CD4-positive, alpha-beta T cell treated with Interleukin-17A for 4 hours (primary cell): ENCODE results near the gene FHIP2A.
"Not testable (repeated sequence)": the region's sequence is repeated elsewhere in the genome, so short reads cannot be mapped to it uniquely, and the experiment has no call there.

Experiments used
- DNase-seq: peaks from one replicate; pipeline ENCODE4 v3.0.0-alpha.2; 2020; ENCODE audit warnings: mixed read lengths

Gene FHIP2A

DNA sequence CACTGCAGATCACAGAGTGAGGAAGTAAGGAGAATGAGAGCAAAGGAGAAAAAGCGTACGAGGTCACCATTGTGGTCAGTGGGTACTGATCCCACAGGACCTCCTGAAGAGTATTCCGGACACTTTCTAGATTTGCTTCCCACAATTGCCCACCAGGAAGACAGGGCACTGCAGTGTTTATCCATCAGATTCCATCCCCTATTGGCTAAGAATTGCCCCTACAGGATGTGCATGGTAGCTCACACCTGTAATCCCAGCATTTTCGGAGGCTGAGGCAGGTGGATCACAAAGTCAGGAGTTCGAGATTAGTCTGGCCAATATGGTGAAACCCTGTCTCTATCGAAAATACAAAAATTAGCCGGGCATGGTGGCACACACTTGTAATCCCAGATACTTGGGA lies 5.3 kb upstream of the FHIP2A start:
- no peak for DNase-seq

DNA sequence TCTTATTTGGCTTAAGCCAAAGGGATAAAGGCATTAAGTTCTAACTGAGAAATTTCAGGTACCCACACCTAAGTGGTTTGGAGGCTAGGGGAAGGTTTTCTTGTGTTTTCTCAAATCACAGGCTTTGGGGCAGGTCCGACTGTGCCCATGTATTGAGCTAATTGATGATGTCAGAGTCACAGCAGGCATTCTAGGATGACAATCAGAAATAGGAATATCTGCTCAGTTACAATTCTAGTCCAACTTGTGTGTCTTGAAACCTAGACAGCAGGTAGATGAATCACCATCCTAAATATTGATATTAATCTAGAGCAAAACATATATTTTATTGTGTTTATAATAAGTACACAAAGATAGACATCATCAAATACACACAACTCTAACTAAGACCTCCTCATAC lies 2.3 kb upstream of the FHIP2A start:
- DNase-seq, result no peak

GRCh38 chr10:114821915-114822443 lies 399 bp downstream of the FHIP2A start:
- no peak for DNase-seq

DNA sequence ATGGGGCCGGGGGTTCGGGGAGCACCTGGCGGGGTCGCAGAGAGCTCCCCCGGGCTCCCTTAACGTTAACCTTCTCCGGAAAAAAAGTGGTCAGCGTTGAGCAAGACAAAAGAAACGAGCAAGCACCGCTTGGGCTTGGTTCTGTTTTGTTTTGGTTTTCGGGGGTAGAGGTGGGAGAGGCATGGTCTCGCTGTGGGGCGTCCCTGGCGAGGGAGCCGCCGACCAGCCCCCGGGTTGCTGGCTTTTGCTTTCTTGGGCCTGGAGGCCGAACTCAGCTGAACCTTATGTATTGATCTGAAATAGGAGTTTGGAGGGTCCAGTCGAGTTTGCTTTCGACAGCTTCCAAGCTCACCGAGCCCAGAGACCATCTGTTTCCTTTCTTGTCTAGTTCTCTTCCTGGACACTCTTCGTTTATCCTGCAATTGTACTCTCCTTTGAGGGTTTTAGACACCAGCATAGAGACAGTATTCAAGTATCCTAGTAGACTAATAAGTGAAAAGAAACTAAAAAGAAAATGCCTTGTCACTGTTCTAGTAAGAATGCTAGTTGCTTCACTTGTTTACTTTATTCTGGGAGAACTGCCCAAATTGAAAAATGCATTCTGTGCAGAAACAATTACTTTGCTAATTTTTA lies 980 bp downstream of the FHIP2A start:
- peak; percentile 38 for DNase-seq

DNA sequence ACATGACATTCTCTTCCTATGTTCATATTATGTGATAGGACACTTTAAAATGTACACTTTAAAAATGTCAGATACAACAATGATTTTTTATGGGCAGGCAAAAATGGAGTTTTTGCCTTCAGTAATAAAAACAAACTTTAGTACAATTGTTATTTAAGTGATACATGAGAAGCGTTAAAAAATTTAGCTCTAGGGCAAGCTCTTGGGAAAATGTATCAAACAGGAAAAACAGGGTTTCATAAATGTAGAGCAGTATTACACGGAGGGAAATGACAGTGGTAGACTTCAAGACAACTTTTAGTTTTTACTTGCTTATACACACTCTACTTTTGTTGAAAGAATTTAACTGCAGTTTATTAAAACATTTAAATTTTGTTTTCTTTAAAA lies 1.5 kb downstream of the FHIP2A start:
- DNase-seq, result no peak

DNA sequence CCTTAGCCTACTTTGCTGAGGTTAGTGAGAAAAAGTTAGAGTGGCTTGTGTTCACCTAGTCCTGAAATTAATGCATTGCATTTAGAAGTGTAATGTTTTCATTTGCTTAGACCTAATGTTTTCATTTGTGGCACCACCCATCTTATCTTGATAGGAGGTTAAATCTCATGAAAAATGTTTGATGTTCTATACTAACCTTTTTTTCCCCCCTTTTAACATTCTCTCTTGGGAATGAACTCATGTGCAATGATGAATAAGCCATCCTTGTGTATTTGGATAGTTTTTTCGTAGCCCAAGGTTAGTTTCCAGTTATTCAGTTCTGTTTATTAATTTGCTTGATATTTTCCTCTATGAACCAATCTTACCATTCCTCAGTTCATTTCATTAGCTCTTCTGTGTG lies 2.8 kb downstream of the FHIP2A start:
- no peak for DNase-seq

GRCh38 chr10:114825513-114826253 lies 4.1 kb downstream of the FHIP2A start:
- DNase-seq, result no peak

DNA sequence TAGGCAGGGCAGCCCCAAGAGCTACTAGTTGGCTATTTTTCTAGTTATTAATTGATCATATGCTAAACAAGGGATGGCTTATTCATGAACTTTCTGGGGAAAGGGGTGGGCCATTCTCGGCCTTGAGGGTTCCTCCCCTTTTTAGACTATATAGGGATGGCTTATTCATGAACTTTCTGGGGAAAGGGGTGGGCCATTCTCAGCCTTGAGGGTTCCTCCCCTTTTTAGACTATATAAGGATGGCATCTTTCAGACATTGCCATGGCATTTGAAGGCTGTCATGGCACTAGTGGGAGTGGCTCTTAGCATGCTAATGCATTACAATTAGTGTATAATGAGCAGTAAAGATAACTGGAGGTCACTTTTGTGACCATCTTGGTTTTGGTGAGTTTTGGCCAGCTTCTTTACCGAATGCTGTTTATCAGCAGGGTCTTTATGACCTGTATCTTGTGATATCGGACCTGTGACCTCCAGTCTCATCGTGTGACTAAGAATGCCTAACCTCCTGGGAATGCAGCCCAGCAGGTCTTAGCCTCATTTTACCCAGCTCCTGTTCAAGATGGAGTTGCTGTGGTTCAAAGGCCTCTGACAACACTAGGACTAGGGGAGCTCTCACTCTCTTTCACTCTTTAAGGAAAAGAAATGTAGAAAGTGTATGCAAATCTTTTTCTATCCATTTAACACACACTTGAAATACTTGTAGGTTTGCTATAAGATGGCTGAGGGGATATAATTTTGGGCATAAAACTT lies 7.8 kb downstream of the FHIP2A start:
- no peak for DNase-seq

GRCh38 chr10:114831186-114831867 lies 9.7 kb downstream of the FHIP2A start:
- no peak for DNase-seq

DNA sequence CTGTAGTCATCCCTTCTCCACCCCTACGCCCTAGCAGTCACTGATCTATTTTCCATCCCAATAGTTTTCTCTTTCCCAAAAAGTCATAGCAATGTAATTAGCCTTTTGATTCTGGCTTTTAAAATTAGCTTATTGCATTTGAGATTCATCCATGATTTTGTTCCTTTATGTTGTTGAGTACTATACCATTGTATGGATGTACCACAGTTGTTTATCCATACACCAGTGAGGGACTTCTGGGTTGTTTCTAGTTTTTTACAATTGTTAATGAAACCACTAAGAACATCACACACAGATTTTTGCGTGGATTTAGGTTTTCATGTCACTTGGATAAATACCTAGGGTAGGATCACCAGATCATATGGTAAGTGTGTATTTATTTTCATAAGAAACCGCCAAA lies 16.1 kb downstream of the FHIP2A start:
- DNase-seq, result no peak

DNA sequence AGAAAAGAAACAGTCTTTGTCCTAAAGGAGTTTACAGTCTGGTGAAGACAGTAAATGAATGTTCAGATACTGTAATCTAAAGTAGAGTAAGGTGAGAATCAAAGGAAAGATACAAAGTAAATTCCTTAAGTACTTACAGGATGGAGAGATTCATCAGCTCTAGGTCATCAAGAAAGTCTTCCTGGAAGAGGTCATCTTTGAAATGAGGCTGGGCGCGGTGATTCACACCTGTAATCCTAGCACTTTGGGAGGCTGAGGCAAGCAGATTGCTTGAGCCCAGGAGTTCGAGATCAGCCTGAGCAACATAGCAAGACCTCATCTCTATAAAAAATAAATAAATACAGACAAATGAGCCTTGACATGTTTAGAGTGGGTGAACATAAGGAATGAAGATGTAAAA lies 18.3 kb downstream of the FHIP2A start:
- no peak for DNase-seq

DNA sequence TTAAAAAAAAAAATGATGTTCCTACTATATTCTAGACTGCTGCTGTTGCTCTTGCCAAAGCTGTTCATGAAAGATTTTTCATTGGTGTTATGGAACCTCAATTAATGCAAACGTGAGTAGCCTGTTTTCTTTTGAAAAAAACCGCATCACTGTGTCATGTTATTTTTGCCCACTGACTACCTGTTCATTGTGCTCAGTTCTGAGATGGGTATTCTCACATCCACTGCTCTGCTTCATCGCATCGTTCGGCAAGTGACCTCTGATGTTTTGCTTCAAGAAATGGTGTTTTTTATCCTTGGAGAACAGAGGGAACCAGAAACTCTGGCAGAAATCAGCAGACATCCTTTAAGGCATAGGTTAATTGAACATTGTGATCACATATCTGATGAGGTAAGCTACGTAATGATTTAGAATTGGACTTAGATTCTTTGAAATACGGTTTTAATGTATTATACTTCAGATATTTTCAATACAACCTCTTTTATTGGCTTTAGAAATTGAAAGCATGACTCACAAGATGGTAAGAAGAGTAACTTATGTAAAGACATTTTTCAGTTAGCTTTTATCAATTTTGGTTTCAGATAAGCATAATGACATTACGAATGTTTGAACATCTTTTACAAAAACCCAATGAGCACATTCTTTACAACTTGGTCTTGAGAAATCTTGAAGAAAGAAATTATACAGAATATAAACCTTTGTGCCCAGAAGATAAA lies 24.6 kb downstream of the FHIP2A start:
- DNase-seq, result no peak

DNA sequence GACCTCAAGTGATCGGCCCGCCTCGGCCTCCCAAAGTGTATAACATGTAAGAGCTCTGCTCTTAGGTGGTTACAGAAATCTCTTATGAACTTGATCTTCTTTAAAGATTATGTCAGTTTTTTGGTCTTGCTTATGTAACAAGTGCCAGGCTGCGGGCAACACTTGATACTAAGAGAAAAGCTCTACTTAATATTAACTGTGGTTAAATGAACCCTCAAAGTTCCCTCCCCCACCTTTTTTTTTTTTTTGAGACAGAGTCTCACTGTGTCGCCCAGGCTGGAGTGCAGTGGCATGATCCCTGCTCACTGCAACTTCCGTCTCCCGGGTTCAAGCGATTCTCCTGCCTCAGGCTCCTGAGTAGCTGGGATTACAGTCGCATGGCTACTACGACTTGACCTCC lies 25.9 kb downstream of the FHIP2A start:
- DNase-seq, result not testable (repeated sequence)

- DNase-seq, result no peak
These were observed 28.1 kb downstream of the FHIP2A start for GRCh38 chr10:114849674-114850073.

DNA sequence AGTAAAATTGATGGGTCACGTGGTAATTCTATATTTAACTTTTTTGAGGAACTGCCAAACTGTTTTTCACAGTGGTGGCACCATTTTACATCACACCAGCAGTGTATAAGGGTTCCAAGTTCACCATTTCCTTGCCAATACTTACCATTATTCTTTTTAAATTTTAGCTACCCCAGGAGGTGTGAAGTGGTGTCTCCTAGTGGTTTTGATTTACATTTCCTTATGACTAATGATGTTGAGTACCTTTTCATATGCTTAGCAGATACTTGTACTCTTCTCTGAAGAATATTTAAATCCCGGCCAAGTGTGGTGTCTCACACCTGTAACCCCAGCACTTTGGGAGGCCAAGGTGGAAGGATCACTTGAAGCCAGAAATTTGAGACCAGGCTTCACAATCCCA lies 28.5 kb downstream of the FHIP2A start:
- no peak for DNase-seq

DNA sequence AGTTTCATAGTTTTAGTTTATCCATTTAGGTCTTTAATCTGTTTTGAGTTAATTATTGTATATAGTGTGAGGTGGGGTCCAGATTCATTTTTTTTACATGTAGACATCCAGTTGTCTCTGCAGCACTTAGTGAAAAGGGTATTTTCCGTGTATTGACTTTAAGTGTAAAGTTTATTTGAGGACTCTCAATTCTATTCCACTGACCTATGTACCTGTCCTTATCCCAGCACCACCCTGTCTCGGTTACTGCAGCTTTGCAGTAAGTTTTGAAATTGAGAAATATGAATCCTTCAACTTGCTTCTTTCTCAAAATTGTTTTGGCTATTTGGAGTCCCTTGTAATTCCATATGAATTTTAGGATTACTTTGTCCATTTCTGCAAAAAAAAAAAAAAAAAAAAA lies 29.8 kb downstream of the FHIP2A start:
- no peak for DNase-seq

DNA sequence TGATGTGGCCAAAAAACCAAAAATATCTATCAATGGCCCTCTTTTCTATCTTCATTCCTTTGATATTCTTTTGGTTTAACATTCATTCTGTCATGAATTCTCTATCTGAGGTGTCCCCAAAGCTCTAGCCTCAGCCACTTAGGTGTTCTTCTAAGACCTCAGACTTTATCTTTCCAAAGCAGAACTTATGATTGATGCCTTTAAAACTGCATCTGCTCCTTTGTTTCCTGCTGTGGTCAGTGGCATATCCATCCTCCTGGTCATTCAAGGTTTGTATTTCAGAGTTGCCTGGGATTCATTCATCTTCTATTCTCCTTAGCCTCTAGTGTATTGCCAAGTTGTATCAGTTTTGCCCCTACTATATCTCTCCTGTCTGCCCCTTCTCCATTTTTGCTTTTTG lies 30.6 kb downstream of the FHIP2A start:
- DNase-seq, result no peak

DNA sequence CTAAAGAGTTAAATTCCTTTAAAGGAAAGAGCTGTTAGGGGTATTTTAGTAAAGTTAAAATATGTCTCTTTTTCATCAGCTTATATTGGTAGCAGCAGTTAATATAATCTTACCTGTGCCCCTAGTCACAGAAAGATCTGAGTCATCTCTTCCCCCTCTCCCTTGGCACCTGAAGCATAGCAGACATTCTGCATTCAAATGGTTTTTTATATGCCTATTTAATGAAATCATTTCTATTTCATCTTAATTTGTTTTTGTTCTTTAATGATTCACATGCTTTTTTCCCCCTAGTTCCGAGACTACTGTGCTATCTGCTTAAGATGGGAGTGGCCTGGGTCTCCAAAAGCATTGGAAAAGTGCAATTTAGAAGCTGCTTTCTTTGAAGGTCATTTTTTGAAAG lies 33.3 kb downstream of the FHIP2A start:
- no peak for DNase-seq

DNA sequence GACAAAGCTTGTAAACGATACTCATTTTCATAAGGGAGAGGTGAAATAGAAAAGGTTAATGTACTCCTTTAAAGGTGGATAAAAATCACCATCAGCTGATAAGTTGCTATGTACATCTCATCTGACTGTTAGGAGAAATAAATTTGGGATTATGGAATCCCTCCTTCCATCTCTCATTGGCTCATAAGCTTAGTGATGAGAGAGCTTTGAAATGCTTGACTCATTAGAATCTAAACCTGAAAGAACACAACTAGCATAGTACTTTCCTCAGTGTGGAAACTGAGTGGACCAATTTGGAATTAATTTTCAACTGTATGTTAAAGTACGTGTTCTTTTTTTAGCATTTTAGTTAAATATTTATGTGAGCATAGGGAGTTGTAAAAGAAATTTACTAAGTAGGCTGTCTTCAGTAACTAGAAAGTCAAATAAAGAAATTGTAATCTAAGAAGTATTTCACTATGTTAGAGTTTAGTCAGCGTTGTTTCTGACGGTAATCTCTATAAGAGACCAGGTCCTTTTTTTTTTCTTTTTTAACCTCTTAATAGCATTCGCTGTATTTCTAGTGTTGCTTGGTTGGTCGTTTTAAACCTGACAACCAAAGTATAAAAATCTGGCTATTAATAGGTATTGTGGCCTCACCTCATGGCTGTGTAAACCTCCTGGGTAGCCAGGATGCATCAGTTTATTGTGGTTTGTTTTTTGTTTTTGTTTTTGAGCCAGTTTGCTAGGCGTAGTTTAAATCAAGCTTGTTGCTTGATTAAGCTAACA lies 34.4 kb downstream of the FHIP2A start:
- no peak for DNase-seq

DNA sequence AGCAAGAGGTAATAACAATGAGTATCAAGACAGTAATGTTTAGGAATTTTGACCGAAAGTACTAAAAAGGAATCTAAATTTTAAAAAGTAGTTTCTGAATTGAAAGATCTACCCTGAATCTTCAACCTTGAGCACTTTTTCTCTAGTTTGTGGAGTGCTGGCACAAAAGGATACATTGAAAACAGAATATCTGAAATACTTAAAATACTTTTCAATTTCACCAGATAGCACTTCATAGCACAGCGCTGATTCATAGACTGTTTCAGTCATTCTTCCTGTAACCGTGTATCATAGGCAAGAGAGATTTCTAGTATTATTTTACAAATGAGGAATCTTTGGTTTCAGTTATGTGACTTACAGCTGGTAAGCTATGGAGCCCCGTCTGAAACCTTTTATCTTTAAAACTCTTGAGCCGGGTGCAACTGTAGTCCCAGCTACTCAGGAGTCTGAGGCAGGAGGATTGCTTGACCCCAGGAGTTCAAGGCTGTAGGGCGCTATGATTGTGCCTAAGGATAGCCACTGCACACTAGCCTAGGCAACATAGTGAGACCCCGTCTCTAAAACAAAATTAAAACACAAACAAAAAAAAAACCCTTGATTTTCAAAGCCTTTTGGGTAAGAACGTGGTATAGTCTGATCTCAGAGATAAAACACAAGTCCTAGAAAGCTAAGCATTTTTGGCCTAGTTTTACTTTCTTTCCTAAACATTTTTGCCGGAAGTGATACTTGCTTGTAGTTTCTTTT lies 35.1 kb downstream of the FHIP2A start:
- DNase-seq, result no peak

- not testable (repeated sequence) for DNase-seq
These were observed 35.6 kb downstream of the FHIP2A start for GRCh38 chr10:114857288-114857565.
